ENCODE data around the gene TUBG2. TPM values are rescaled to one million over a fixed set of nuclear protein-coding genes. Genes with fewer than 3 reads are reported as not detected.

Gene TUBG2
- total RNA-seq, 1 donor from 2014 or later = 32.8 TPM

DNA sequence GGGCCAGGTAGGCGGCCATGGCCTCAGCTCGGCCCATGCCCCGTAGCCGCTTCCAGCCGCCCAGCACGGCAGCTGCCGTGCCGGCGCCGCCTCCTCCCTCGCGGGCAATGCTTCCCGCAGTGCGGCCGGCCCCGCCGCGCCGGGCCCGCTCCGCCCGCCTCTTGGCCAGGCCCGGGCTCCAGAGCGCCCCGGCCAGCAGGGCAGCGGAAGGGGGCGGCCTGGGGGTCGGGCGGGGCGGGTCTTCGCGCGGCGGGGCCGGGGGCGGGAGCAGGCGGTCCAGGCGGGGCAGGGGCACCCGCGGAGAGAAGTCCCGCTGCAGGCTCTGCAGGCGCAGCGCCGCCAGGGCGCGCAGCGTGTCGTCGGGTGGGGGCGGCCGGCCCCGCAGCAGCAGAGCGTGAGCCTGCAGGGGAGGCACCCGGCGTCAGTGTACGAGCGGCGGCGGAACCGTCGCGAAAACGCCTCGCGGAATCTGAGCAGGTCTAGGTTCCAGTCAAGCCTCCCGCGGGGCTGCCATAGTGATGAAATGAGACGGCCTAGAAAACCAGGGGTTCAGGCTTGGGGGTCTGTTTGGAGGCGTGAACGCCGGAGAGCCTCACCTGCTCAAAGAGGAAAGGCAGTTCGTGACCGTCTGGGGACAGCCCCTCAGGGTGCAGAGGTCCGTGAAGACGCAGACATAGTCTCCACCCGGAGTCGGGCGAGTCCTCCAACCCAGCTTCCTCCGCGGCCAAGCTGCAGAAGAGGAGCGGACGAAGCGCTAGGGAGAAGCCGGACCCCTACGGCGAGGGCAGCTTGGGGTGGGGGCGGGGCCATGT, 11.1 kb downstream of the TUBG2 start:
- no peak for TF ChIP-seq CTCF (IDR thresholded peaks at IDR 0.05)
- DNase-seq (ENCODE audit: extremely low spot score, unreplicated experiment) = no peak
- Mint-ChIP-seq H3K9me3 (ENCODE audit: unreplicated experiment) (no peaks in the 10 kb centered on the region), H3K4me1 (ENCODE audit: unreplicated experiment) (peaks cover 45% of the 10 kb centered on the region), H3K36me3 (ENCODE audit: unreplicated experiment) (peaks cover 27% of the 10 kb centered on the region), H3K4me3 (ENCODE audit: unreplicated experiment) (no peak overlapping the region), H3K27ac (ENCODE audit: unreplicated experiment) (no peak overlapping the region), H3K27me3 (ENCODE audit: unreplicated experiment) (no peaks in the 10 kb centered on the region)

GRCh38 chr17:42670789-42671657, 11.9 kb downstream of the TUBG2 start:
- no peak for TF ChIP-seq CTCF (IDR thresholded peaks at IDR 0.05)
- Mint-ChIP-seq H3K4me1 (ENCODE audit: unreplicated experiment) (peaks cover 45% of the 10 kb centered on the region), H3K36me3 (ENCODE audit: unreplicated experiment) (peaks cover 19% of the 10 kb centered on the region), H3K27me3 (ENCODE audit: unreplicated experiment) (no peaks in the 10 kb centered on the region), H3K9me3 (ENCODE audit: unreplicated experiment) (no peaks in the 10 kb centered on the region), H3K27ac (ENCODE audit: unreplicated experiment) (peak overlapping the region; percentile 69), H3K4me3 (ENCODE audit: unreplicated experiment) (no peak overlapping the region)
- no peak for DNase-seq (ENCODE audit: extremely low spot score, unreplicated experiment)

DNA sequence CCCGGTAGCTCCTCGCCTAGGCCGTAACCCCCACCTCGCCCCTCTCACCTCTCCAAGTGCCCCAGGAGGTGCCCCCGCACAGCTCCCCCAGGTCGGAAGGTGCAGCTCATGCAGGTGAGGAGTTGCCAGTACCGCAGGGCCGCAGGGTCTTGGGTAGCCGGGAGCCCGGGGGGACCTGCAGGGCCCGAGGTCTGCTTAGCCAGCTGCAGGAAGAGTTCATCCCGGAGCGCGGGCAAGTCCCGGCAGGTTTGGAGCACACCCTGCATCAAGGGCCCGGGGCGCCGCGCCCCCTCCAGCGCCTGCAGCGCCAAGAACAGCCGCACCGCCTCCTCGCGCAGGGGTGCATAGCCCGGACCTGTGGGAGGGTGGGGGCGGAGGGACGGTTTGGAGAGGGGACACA, 13.0 kb downstream of the TUBG2 start:
- Mint-ChIP-seq H3K9me3 (ENCODE audit: unreplicated experiment) (no peaks in the 10 kb centered on the region), H3K27me3 (ENCODE audit: unreplicated experiment) (no peaks in the 10 kb centered on the region), H3K27ac (ENCODE audit: unreplicated experiment) (peak overlapping the region; percentile 69), H3K4me1 (ENCODE audit: unreplicated experiment) (peaks cover 43% of the 10 kb centered on the region), H3K4me3 (ENCODE audit: unreplicated experiment) (no peak overlapping the region), H3K36me3 (ENCODE audit: unreplicated experiment) (peaks cover 16% of the 10 kb centered on the region)
- no peak for DNase-seq (ENCODE audit: extremely low spot score, unreplicated experiment)
- TF ChIP-seq CTCF (IDR thresholded peaks at IDR 0.05) = no peak

DNA sequence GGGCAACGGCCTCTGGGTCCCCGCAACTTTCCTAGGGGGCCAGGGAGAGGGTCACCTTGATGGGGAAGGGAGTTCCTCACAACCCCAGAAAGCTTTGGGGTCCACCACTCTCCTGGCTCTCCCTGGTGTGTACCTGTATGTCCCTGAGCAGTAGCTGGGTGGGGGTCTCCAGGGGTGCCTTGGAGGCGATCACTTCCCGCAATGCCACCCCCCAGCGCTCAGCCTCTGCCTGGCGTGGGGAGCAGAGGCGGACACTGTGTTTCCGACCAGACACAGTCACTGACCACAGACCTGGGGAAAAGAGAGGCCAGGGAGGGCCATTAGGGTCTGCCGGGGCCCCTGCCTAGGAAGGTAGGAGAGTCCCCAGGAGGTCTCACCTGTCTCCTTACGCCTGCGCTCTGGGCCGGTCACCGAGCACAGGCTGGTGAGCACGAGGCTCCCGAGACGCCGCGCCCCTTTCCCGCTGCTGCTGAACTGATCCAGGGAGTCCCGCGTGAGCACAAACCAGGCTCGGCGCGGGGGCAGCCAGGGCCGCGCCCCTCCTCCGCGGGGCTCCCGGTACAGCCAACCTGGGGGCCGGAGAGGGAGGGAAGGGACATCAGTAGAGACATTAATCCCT, 14.3 kb downstream of the TUBG2 start:
- H3K9me3 Mint-ChIP-seq (ENCODE audit: unreplicated experiment) = no peaks in the 10 kb centered on the region
- H3K27me3 Mint-ChIP-seq (ENCODE audit: unreplicated experiment) = no peaks in the 10 kb centered on the region

More for the DNA sequence above, 14.3 kb downstream of the TUBG2 start:
- H3K36me3 Mint-ChIP-seq (ENCODE audit: unreplicated experiment) = peaks cover 13% of the 10 kb centered on the region
- H3K4me3 Mint-ChIP-seq (ENCODE audit: unreplicated experiment) = no peak overlapping the region
- DNase-seq (ENCODE audit: extremely low spot score, unreplicated experiment) = no peak
- no peak for TF ChIP-seq CTCF (IDR thresholded peaks at IDR 0.05)
- H3K4me1 Mint-ChIP-seq (ENCODE audit: unreplicated experiment) = peaks cover 36% of the 10 kb centered on the region
- no peak overlapping the region for H3K27ac Mint-ChIP-seq (ENCODE audit: unreplicated experiment)
